ENCODE results near the gene HSD3B1. TPM values are rescaled to one million over a fixed set of nuclear protein-coding genes. Genes with fewer than 3 reads are reported as not detected.

The HSD3B1 gene
- total RNA-seq, 2 donors from 2014 or later = not detected

GRCh38 chr1:119542492-119542946 is 35.5 kb downstream of the HSD3B1 start:
- H3K4me3 ChIP-seq = no peak overlapping the region
- no peaks in the 10 kb centered on the region for H3K36me3 ChIP-seq
- ATAC-seq (ENCODE audit: insufficient number of reproducible peaks, low FRiP score, low read depth) (no peak), DNase-seq (ENCODE audit: low spot score) (no peak)
- no peaks in the 10 kb centered on the region for H3K4me1 ChIP-seq (ENCODE audit: control insufficient read depth in 1 of 2, low read depth in 2 of 2)
- no peak overlapping the region for H3K27ac ChIP-seq
- H3K9me3 ChIP-seq = no peaks in the 10 kb centered on the region
- no peak for TF ChIP-seq CTCF (IDR thresholded peaks at IDR 0.05)
- no peaks in the 10 kb centered on the region for H3K27me3 ChIP-seq (replicated peaks; ENCODE audit: insufficient read depth)

GRCh38 chr1:119544165-119544762 is 37.3 kb downstream of the HSD3B1 start:
- no peaks in the 10 kb centered on the region for H3K36me3 ChIP-seq
- ATAC-seq (ENCODE audit: insufficient number of reproducible peaks, low FRiP score, low read depth) (no peak), DNase-seq (ENCODE audit: low spot score) (no peak)
- no peak overlapping the region for H3K4me3 ChIP-seq
- no peaks in the 10 kb centered on the region for H3K9me3 ChIP-seq
- no peak overlapping the region for H3K27ac ChIP-seq
- no peak for TF ChIP-seq CTCF (IDR thresholded peaks at IDR 0.05)
- H3K27me3 ChIP-seq (replicated peaks; ENCODE audit: insufficient read depth) = no peaks in the 10 kb centered on the region
- H3K4me1 ChIP-seq (ENCODE audit: control insufficient read depth in 1 of 2, low read depth in 2 of 2) = no peaks in the 10 kb centered on the region

- no peaks in the 10 kb centered on the region for H3K36me3 ChIP-seq
Measured at GRCh38 chr1:119546641-119547040, 39.6 kb downstream of the HSD3B1 start.

GRCh38 chr1:119547306-119547705 is 40.3 kb downstream of the HSD3B1 start:
- TF ChIP-seq CTCF (IDR thresholded peaks at IDR 0.05) = no peak
- DNase-seq (ENCODE audit: low spot score) (no peak), ATAC-seq (ENCODE audit: insufficient number of reproducible peaks, low FRiP score, low read depth) (no peak)
- H3K4me3 ChIP-seq = no peak overlapping the region
- H3K27ac ChIP-seq = no peak overlapping the region
- no peaks in the 10 kb centered on the region for H3K36me3 ChIP-seq
- H3K27me3 ChIP-seq (replicated peaks; ENCODE audit: insufficient read depth) = no peaks in the 10 kb centered on the region
- H3K9me3 ChIP-seq = no peaks in the 10 kb centered on the region
- H3K4me1 ChIP-seq (ENCODE audit: control insufficient read depth in 1 of 2, low read depth in 2 of 2) = no peaks in the 10 kb centered on the region

More at GRCh38 chr1:119546641-119547040, 39.6 kb downstream of the HSD3B1 start:
- ATAC-seq (ENCODE audit: insufficient number of reproducible peaks, low FRiP score, low read depth) (no peak), DNase-seq (ENCODE audit: low spot score) (no peak)
- H3K4me1 ChIP-seq (ENCODE audit: control insufficient read depth in 1 of 2, low read depth in 2 of 2) = no peaks in the 10 kb centered on the region
- H3K4me3 ChIP-seq = no peak overlapping the region
- no peak for TF ChIP-seq CTCF (IDR thresholded peaks at IDR 0.05)
- H3K27ac ChIP-seq = no peak overlapping the region
- no peaks in the 10 kb centered on the region for H3K9me3 ChIP-seq
- H3K27me3 ChIP-seq (replicated peaks; ENCODE audit: insufficient read depth) = no peaks in the 10 kb centered on the region

GRCh38 chr1:119547805-119548204 is 40.8 kb downstream of the HSD3B1 start:
- Histone ChIP-seq H3K9me3 (no peaks in the 10 kb centered on the region), H3K27me3 (replicated peaks; ENCODE audit: insufficient read depth) (no peaks in the 10 kb centered on the region), H3K36me3 (no peaks in the 10 kb centered on the region), H3K4me3 (no peak overlapping the region), H3K27ac (no peak overlapping the region), H3K4me1 (ENCODE audit: control insufficient read depth in 1 of 2, low read depth in 2 of 2) (no peaks in the 10 kb centered on the region)
- no peak for TF ChIP-seq CTCF (IDR thresholded peaks at IDR 0.05)
- DNase-seq (ENCODE audit: low spot score) = no peak
- no peak for ATAC-seq (ENCODE audit: insufficient number of reproducible peaks, low FRiP score, low read depth)

Measured in thoracic aorta (tissue), 2 donors.